ENCODE results near the gene ACVR1B.

GRCh38 chr12:52029685-52030084 lies 78.2 kb downstream of the ACVR1B start:
- TF ChIP-seq, protein P1, sequence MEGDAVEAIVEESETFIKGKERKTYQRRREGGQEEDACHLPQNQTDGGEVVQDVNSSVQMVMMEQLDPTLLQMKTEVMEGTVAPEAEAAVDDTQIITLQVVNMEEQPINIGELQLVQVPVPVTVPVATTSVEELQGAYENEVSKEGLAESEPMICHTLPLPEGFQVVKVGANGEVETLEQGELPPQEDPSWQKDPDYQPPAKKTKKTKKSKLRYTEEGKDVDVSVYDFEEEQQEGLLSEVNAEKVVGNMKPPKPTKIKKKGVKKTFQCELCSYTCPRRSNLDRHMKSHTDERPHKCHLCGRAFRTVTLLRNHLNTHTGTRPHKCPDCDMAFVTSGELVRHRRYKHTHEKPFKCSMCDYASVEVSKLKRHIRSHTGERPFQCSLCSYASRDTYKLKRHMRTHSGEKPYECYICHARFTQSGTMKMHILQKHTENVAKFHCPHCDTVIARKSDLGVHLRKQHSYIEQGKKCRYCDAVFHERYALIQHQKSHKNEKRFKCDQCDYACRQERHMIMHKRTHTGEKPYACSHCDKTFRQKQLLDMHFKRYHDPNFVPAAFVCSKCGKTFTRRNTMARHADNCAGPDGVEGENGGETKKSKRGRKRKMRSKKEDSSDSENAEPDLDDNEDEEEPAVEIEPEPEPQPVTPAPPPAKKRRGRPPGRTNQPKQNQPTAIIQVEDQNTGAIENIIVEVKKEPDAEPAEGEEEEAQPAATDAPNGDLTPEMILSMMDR (IDR thresholded peaks at IDR 0.05; ENCODE audit: low read depth, low read length, missing input control) = no peak
- TF ChIP-seq GABPA (IDR thresholded peaks at IDR 0.05 in 1 of 2, conservative IDR thresholded peaks at IDR 0.05 in 1 of 2) = no peak

Measured in liver (tissue), 3 donors.